ENCODE data around the gene AK1. TPM values are rescaled to one million over a fixed set of nuclear protein-coding genes. Genes with fewer than 3 reads are reported as not detected.

The AK1 gene
- total RNA-seq, 1 donor: 37.1 TPM

DNA sequence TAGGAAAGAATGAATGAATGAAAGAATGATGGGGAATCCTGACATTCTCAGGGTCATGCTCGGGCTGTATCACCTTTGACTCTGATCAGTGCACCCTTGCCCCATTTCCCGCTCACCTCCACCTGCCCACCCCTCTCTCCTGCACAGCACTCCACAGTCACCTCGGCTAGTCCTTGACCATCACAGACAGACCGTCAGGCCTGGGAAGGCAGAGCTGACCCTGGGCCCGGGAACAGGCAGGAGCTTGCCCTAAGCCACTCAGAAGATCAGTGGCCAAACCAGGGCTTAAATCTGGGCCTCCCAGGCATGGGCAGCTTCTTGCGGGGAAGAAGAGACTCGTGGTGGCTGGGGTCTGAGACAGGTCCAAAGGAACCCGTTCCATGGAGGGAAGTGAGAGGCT is 18.3 kb upstream of the AK1 start:
- DNase-seq (ENCODE audit: low read depth): no peak
- TF ChIP-seq, protein P1, sequence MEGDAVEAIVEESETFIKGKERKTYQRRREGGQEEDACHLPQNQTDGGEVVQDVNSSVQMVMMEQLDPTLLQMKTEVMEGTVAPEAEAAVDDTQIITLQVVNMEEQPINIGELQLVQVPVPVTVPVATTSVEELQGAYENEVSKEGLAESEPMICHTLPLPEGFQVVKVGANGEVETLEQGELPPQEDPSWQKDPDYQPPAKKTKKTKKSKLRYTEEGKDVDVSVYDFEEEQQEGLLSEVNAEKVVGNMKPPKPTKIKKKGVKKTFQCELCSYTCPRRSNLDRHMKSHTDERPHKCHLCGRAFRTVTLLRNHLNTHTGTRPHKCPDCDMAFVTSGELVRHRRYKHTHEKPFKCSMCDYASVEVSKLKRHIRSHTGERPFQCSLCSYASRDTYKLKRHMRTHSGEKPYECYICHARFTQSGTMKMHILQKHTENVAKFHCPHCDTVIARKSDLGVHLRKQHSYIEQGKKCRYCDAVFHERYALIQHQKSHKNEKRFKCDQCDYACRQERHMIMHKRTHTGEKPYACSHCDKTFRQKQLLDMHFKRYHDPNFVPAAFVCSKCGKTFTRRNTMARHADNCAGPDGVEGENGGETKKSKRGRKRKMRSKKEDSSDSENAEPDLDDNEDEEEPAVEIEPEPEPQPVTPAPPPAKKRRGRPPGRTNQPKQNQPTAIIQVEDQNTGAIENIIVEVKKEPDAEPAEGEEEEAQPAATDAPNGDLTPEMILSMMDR (IDR thresholded peaks at IDR 0.05; ENCODE audit: insufficient read depth, low read depth, low read length): no peak

DNA sequence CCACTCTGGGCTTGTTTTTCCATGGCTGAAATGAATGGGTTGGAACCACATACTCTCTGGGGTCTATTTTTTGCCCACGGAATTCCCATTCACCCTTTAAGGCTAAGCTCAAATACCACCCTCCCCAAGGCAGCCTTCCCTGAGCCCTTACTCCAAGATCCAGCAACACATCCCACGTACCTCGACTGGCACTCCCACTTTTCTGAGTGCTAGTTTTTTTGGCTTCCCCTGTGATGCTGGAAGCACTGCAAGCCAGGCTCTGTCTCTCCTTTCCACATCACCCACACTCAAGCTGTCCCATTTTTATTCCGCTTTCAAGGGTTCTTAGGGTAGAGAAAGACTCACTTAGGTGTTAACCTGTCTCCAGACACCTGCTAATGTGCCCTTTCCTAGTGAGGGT is 15.9 kb upstream of the AK1 start:
- no peak overlapping the region for H3K4me3 ChIP-seq (ENCODE audit: low read depth, low read length)
- TF ChIP-seq, protein P1 (IDR thresholded peaks at IDR 0.05; ENCODE audit: insufficient read depth, low read depth, low read length): no peak

More for the DNA sequence above, 18.3 kb upstream of the AK1 start:
- no peak overlapping the region for H3K4me3 ChIP-seq (ENCODE audit: low read depth, low read length)

DNA sequence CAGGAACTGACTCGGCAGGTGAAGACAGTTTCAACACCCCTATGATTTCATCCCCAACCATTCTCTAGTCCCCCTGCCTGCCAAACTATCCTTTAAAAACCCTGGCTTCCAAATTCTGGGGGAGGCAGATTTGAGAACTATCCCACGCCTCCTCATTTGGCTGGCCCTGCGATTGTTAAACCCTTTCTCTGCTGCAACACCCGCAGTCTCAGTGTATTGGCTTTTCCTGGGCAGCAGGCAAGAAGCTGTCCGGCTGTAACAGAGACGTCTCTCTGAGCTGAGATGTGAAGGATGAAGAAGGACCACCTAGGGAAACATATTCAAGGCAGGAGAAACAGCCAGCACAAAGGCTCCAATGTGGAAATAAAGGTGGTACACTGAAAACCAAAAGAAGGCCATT is 15.4 kb upstream of the AK1 start:
- TF ChIP-seq, protein P1 (IDR thresholded peaks at IDR 0.05; ENCODE audit: insufficient read depth, low read depth, low read length): no peak
- H3K4me3 ChIP-seq (ENCODE audit: low read depth, low read length): no peak overlapping the region
- DNase-seq (ENCODE audit: low read depth): no peak

More for the DNA sequence above, 15.9 kb upstream of the AK1 start:
- no peak for DNase-seq (ENCODE audit: low read depth)

DNA sequence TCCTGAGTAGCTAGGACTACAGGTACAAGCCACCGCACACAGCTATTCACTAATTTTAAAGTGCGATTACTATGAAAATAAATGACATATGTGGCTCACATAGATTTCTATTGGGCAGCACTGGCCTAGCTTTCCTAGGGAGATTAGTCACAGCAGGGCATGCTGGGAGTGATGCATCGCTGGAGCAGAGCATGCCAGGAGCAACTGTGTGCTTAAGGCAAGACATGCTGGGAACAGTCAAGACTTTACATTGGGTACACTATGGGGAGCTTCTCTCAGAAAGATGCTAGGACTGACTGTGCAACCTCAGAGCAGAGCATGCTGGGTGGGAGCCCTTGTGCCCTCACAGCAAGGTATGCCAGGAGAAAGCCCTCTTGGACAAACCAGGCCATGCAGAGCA is 12.6 kb upstream of the AK1 start:
- TF ChIP-seq, protein P1 (IDR thresholded peaks at IDR 0.05; ENCODE audit: insufficient read depth, low read depth, low read length): no peak
- H3K4me3 ChIP-seq (ENCODE audit: low read depth, low read length): no peak overlapping the region
- DNase-seq (ENCODE audit: low read depth): no peak

DNA sequence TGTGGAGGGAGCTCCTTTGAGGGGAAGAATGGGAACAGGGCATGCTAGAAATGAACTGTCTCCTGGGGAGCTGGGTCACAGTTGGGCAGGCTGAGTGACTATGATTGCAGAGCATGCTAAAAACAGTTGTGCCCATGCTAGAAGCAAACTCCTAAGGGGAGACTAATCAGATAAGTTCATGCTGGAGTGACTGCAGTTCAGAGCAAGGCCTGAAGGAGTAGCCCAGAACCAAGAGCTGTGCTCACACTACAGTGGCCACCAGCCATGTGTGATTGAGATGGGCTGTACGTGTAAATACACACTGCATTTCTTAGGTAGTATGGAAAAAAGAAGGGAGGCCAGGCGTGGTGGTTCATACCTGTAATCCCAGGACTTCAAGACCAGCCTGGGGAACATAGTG is 10.3 kb upstream of the AK1 start:
- TF ChIP-seq, protein P1 (IDR thresholded peaks at IDR 0.05; ENCODE audit: insufficient read depth, low read depth, low read length): peak; percentile 29
- H3K4me3 ChIP-seq (ENCODE audit: low read depth, low read length): no peak overlapping the region
- DNase-seq (ENCODE audit: low read depth): no peak

DNA sequence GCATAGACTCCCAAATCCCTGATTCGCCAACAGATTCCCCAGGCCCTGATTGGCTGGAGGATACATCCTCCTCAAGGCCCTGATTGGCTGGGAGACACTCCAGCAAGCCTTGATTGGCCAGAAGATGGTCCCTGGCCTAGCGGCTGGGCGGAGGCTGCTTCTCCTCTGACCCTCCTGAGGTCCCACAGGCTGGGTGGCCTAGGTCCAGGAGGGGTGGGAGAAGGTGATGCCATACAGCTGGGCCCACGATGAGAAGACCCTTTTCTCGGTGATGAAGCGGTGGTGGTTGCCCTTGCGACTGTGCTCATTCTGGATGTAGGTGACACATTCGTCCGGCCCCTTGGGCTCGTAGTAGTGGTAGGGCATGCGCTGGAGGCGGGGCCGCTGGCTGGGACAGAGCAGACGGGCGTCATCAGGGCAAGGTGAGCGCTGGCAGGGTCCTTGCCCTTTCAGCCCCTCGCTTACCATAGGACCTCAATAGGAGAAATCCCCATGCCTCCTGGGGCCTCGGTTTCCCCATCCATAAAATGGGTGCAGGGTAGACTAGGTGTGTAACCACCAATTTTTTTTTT is 9.0 kb upstream of the AK1 start:
- DNase-seq (ENCODE audit: low read depth): no peak
- TF ChIP-seq, protein P1 (IDR thresholded peaks at IDR 0.05; ENCODE audit: insufficient read depth, low read depth, low read length): no peak
- no peak overlapping the region for H3K4me3 ChIP-seq (ENCODE audit: low read depth, low read length)
